H1 (cell line): ENCODE data around the gene CAMTA1. TPM values are rescaled to one million over a fixed set of nuclear protein-coding genes. Genes with fewer than 3 reads are reported as not detected.

Source experiments
- BACH1 ChIP-seq: IDR thresholded peaks from 2 replicates; pipeline ENCODE4 v1.6.1; 2012; ENCODE audit warnings: low read length, improper control_type of control experiment
- RBBP5 ChIP-seq: IDR thresholded peaks from 2 replicates; pipeline ENCODE4 v1.7.1; 2012; ENCODE audit warnings: low read depth, mild to moderate bottlenecking, inconsistent platforms, low read length, moderate library complexity, borderline replicate concordance
- SIRT6 ChIP-seq: IDR thresholded peaks from one replicate; pipeline ENCODE4 v1.7.1; 2012; ENCODE audit warnings: low read length, inconsistent platforms
- TAF1 ChIP-seq: IDR thresholded peaks from 2 replicates; pipeline ENCODE4 v1.6.1; 2011; ENCODE audit warnings: mild to moderate bottlenecking, low read depth, low read length
- polyA plus RNA-seq, 7 experiments: library from polyadenylated mRNA; depleted of rRNA in 3 of 7; stranded (reverse) in 5 of 7; unstranded in 2 of 7; fragments of >200 nt in 5 of 7; fragments of 200-250 nt in 2 of 7; gene quantifications; 1 replicate in 5 of 7; 2 replicates in 1 of 7; 4 replicates in 1 of 7; pipeline versions ENCODE4 v1.2.1 to v1.2.3, GENCODE V29; 2011 to 2013; ENCODE audit warnings: missing spikeins in 2 of 7, mixed read lengths in 2 of 7
- total RNA-seq: library from RNA; stranded (reverse); fragmentation: NEBNext Ultra II Directional; extraction: Animal tissue kit (Norgen Biotek cat#: 25700); gene quantifications from 2 replicates; pipeline ENCODE4 v1.2.1, GENCODE V29; 2021
- TF ChIP-seq, protein P1 (sequence below): IDR thresholded peaks from 2 replicates; pipeline ENCODE4 v1.6.1; 2012; ENCODE audit warnings: low read length, inconsistent platforms

The CAMTA1 gene
- total and polyA plus RNA-seq, 2 of the 8 experiments (the other 6 are each of a cell fraction or from before 2014, with no cell fraction given): 65.0 to 119 TPM

GRCh38 chr1:7562729-7563605 is 777.7 kb downstream of the CAMTA1 start (continued):
- TF ChIP-seq, protein P1, sequence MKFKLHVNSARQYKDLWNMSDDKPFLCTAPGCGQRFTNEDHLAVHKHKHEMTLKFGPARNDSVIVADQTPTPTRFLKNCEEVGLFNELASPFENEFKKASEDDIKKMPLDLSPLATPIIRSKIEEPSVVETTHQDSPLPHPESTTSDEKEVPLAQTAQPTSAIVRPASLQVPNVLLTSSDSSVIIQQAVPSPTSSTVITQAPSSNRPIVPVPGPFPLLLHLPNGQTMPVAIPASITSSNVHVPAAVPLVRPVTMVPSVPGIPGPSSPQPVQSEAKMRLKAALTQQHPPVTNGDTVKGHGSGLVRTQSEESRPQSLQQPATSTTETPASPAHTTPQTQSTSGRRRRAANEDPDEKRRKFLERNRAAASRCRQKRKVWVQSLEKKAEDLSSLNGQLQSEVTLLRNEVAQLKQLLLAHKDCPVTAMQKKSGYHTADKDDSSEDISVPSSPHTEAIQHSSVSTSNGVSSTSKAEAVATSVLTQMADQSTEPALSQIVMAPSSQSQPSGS: no peak
- TF ChIP-seq TAF1 (no peak), RBBP5 (no peak), BACH1 (no peak), SIRT6 (no peak)
